ACC112 (cell line): ENCODE data around the gene EEF1E1.
A peak's percentile ranks its signal among the peaks of the same experiment; 100 is the strongest.

Experiments
- H2AFZ ChIP-seq: fragments of 200-600 bp; sonication (generic); one replicate; pipeline ENCODE4 v1.6.0; 2017; ENCODE audit warnings: antibody characterized with exemption, low read length; ENCODE audit not compliant: unreplicated experiment
- H3K27ac ChIP-seq: fragments of 200-600 bp; sonication (generic); 2 replicates; pipeline ENCODE4 v1.5.1; 2014; ENCODE audit warnings: low read depth, mild to moderate bottlenecking, antibody characterized with exemption, low read length, moderate library complexity
- H3K27me3 ChIP-seq: fragments of 200-600 bp; sonication (generic); 2 replicates; pipeline ENCODE4 v1.6.1; 2014; ENCODE audit warnings: mild to moderate bottlenecking, antibody characterized with exemption, low read length, moderate library complexity, mixed read lengths; ENCODE audit not compliant: insufficient read depth
- H3K36me3 ChIP-seq: fragments of 200-600 bp; sonication (generic); 2 replicates; pipeline ENCODE4 v1.6.1; 2016; ENCODE audit warnings: mild to moderate bottlenecking, antibody characterized with exemption, low read length, moderate library complexity, mixed read lengths; ENCODE audit not compliant: insufficient read depth
- H3K4me1 ChIP-seq: fragments of 200-600 bp; sonication (generic); one replicate; pipeline ENCODE4 v1.6.1; 2016; ENCODE audit warnings: low read length, mixed read lengths; ENCODE audit not compliant: insufficient read depth, unreplicated experiment, control insufficient read depth
- H3K4me3 ChIP-seq: fragments of 200-600 bp; sonication (generic); 2 replicates; pipeline ENCODE4 v1.5.1; 2014; ENCODE audit warnings: mild to moderate bottlenecking, low read depth, low read length
- H3K79me2 ChIP-seq: fragments of 200-600 bp; sonication (generic); one replicate; pipeline ENCODE4 v1.6.0; 2016; ENCODE audit warnings: low read length; ENCODE audit not compliant: control insufficient read depth, unreplicated experiment, insufficient read depth

EEF1E1 gene

DNA sequence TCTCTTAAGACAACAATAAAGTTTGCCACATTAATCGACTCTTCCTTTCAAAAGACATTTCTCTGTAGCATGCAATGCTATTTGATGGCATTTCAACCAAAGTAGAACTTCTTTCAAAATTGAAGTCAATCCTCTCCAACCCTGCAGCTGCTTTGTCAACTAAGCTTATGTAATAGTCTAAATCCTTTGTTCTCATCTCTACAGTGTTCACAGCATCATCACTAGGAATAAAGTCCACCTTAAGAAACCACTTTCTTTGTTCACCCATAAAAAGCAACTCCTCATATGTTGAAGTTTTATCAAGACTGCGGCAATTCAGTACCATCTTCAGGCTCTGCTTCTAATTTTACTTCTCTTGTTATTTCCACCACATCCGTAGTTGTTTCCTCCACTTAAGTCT lies 26.6 kb downstream of the EEF1E1 start:
- peaks cover 5% of the 10 kb centered on the region; the same call in 1 of the 2 replicates for H3K36me3 ChIP-seq
- no peak overlapping the region for H3K4me3 ChIP-seq
- no peaks in the 10 kb centered on the region for H3K27me3 ChIP-seq
- no peak overlapping the region for H2AFZ ChIP-seq
- peaks cover 12% of the 10 kb centered on the region for H3K4me1 ChIP-seq
- H3K79me2 ChIP-seq = no peaks in the 10 kb centered on the region
- H3K27ac ChIP-seq = no peak overlapping the region

DNA sequence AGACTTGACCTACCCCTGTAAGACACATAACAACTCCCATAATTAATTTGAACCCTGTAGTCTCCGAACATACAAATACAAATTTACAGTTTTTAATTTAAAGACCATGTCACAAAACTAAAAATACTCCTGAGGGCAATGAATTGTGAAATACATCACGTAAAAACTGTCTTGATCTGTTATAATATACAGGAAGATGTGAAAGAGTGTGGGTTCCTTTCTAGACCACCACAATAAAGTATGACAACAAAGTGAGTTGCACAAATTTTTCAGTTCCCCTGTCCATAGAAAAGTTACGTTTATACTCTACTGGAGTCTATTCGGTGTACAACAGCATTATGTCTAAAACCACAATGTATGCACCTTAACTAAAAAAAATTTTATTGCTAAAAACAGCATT lies 27.2 kb downstream of the EEF1E1 start:
- Histone ChIP-seq H3K27me3 (no peaks in the 10 kb centered on the region), H2AFZ (no peak overlapping the region), H3K4me1 (peaks cover 9% of the 10 kb centered on the region), H3K4me3 (no peak overlapping the region), H3K36me3 (peaks cover 5% of the 10 kb centered on the region; the same call in 1 of the 2 replicates), H3K79me2 (no peaks in the 10 kb centered on the region), H3K27ac (no peak overlapping the region)

DNA sequence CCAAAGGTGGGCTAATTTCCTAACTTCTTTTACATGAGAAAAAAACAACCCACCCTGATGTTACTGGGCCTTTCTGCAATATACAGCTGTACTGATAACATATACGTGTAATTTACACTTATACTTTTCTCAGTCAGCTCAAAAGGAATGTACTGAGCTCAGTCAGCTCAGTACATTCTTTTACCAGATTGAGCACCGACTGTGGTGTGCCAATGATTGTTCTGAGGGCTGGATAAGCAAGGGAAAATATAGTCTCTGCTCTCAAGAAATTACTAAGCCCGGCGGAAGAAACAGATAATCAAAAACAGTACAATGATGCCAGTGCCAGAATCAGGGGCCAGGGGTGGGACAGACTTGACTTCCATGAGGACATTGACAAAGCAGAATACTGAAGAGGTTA lies 28.1 kb downstream of the EEF1E1 start:
- Histone ChIP-seq H3K27ac (no peak overlapping the region), H3K27me3 (no peaks in the 10 kb centered on the region), H3K4me1 (no peaks in the 10 kb centered on the region), H2AFZ (no peak overlapping the region), H3K4me3 (no peak overlapping the region), H3K79me2 (no peaks in the 10 kb centered on the region), H3K36me3 (peaks cover 5% of the 10 kb centered on the region; the same call in 1 of the 2 replicates)

DNA sequence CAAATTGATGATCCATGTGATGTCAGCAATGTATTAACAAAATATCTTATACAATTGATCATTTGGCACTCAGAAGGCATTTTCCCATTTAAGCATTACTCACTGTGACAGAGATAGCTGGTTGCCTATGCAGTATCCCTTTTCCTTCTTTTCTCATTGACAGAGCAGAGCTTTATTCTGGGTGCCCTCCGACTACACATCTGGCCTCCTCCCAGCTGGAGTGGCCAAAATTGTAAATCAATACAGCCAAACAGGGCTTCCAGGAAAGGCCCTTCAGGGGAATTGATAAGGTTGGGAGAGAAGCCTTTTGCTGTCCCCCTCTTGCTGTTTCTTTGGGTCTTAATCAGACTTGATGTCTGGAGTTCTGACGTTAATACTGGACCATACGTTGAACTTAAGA lies 28.6 kb downstream of the EEF1E1 start:
- no peaks in the 10 kb centered on the region for H3K4me1 ChIP-seq
- H3K79me2 ChIP-seq = no peaks in the 10 kb centered on the region
- no peak overlapping the region for H3K4me3 ChIP-seq
- H3K27me3 ChIP-seq = no peaks in the 10 kb centered on the region
- H3K27ac ChIP-seq = no peak overlapping the region
- no peak overlapping the region for H2AFZ ChIP-seq
- H3K36me3 ChIP-seq = peaks cover 5% of the 10 kb centered on the region; the same call in 1 of the 2 replicates

DNA sequence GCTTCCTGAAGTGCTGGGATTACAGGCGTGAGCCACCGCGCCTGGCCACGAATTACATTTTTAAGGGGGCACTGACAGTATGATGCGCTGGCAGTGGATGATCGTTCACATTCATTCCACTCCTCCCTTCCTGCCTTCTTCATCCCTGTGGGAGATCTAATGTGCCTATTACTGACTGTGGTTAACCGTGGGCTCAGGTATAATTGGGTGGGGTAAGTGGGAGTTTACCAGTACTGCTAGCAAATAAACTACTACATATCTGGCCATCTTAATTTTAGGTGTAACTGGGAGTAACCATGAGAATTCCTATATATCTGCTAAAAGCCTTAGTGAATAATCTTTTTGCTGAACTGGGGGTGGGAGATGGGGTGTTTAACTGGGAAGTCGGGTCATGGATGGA lies 31.6 kb downstream of the EEF1E1 start:
- no peaks in the 10 kb centered on the region for H3K4me1 ChIP-seq
- no peak overlapping the region for H2AFZ ChIP-seq
- no peak overlapping the region for H3K4me3 ChIP-seq
- no peak overlapping the region for H3K27ac ChIP-seq
- no peaks in the 10 kb centered on the region for H3K36me3 ChIP-seq
- no peaks in the 10 kb centered on the region for H3K27me3 ChIP-seq
- no peaks in the 10 kb centered on the region for H3K79me2 ChIP-seq

DNA sequence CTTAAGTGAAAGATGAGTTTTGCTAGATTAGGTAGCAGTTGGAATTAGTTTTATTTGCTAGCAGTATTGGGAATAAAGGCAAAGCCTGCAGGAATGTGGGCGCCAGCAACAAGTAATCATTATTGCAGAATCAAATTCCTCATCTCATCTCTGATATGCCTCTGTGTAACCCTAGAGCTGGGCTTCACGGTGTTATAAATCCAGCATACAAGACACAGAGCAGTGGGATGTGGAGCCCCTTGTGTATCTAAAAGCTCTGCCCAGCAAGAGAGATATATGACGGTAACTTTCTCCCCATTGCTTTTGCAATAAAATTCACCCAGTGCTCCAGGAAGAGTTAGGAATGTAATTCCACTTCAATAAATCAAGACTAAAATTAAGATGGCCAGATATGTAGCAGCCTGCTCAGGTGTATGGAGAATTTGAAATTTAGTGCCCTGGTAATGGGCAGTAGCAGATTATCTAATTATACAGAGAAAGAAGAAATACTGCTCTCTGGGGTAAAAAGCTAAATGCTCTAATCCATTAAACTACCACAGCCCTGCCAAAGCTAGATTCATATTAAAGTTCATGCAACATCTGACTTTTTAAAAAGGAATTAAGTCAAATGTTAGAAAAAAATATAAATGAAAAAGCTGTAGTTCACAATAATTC lies 32.6 kb downstream of the EEF1E1 start:
- H3K27me3 ChIP-seq = no peaks in the 10 kb centered on the region

DNA sequence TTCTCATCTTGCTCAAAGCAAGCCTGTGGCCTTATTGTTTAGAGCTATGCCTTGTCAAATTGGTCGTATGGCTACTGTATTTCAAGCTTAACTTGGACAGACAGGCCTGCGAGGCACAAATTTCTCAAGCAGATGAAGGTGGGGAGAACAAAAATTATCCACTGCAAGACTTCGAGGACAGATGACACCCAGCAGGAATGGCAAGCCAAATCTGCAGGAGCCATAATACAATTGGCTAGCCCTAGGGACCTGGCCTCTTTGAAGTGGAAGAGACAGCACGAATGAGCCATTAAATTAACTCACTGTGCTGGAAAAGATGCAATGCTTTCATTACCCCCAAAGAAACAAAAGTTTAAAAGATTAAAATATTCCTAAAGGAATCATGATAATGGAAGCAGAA lies 33.2 kb downstream of the EEF1E1 start:
- Histone ChIP-seq H3K27me3 (no peaks in the 10 kb centered on the region), H3K4me1 (peaks cover 6% of the 10 kb centered on the region), H3K27ac (no peak overlapping the region), H3K79me2 (no peaks in the 10 kb centered on the region), H3K4me3 (no peak overlapping the region), H2AFZ (no peak overlapping the region), H3K36me3 (no peaks in the 10 kb centered on the region)

More for the DNA sequence above, 32.6 kb downstream of the EEF1E1 start:
- Histone ChIP-seq H3K79me2 (no peaks in the 10 kb centered on the region), H2AFZ (no peak overlapping the region), H3K4me1 (peaks cover 3% of the 10 kb centered on the region), H3K36me3 (no peaks in the 10 kb centered on the region), H3K4me3 (no peak overlapping the region), H3K27ac (no peak overlapping the region)

DNA sequence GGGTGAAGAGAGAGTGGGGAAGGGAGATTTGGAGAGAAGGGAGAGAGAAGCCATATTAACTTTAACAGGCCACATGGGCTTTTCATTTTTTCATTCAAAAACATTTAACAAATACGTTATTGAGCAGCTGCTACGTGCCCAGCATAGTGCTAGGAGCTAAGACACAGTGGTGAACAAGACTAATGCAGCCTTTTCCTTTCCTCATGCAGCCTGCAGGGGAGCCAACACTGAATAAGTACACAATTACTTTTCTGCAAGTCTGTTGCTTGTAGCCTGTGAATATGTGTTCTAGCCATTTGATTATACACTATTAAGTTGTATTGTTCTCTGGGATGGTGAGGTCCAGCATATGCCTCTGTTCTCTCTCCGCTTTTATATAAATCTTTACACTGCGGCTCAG lies 36.2 kb downstream of the EEF1E1 start:
- Histone ChIP-seq H3K36me3 (peaks cover 6% of the 10 kb centered on the region; the same call in 1 of the 2 replicates), H3K79me2 (peaks cover 14% of the 10 kb centered on the region), H3K4me3 (no peak overlapping the region), H3K4me1 (peaks cover 12% of the 10 kb centered on the region), H3K27me3 (no peaks in the 10 kb centered on the region), H3K27ac (no peak overlapping the region), H2AFZ (no peak overlapping the region)

DNA sequence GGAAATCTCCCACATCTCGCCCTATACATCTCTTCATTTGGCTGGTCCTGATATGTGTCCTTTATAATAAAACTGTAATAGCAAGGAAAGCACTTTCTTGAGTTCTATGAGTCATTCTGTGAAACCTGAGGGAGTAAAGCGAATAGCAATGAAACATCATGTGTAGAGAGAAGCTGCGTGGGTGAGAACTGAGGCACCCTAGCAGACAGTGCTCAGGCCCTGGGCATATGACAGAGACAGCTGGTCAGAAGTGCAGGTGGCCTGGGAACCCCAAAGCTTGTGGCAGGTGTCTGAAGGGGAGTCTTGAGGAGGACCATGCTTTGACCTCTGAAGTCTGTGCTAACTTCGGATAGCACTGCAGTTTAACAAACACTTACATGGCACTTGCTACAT lies 36.8 kb downstream of the EEF1E1 start:
- H3K4me3 ChIP-seq = no peak overlapping the region
- H3K36me3 ChIP-seq = peaks cover 6% of the 10 kb centered on the region; the same call in 1 of the 2 replicates
- peaks cover 14% of the 10 kb centered on the region for H3K79me2 ChIP-seq
- H2AFZ ChIP-seq = no peak overlapping the region
- H3K27ac ChIP-seq = no peak overlapping the region
- no peaks in the 10 kb centered on the region for H3K27me3 ChIP-seq
- peaks cover 12% of the 10 kb centered on the region for H3K4me1 ChIP-seq

DNA sequence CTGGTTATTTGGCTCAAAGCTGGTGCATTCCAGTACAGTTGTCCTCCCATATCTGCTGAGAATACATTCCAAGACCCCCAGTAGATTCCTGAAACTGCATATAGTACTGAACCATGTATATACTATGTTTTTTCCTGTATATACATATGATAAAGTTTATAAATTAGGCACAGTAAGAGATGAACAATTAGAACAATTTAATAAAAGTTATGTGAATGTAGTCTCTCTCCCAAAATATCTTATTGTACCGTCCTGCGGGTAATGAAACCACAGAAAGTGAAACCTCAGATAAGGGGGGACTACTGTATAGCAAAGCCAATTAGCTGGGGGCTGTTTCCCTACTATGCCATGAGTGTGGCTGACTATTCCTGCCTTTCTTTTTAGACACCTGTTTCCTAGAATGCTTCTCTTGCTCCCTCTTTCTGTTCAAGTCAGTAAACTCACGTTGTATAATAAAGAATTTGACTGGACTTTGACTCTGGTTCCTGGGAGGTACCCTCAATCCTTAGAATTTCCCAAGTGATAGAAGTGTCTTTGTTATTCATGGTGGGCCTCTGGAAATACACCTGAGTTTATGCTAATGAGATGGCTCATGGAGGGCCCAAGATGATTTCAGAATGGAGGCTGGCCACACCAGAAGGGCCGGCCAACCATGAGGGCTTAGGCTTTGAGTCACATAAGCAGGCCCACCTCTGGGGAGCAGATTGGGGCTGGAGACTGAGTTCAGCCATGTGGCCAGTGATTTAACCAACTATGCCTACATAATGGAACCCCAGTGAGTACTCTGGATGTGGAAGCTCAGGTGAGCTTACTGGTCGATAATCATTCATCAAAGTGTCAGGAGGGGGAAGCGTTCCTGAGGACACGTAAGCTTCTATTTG lies 37.5 kb downstream of the EEF1E1 start:
- Histone ChIP-seq H3K36me3 (peaks cover 6% of the 10 kb centered on the region; the same call in 1 of the 2 replicates), H2AFZ (peak overlapping the region; percentile 73), H3K27me3 (no peaks in the 10 kb centered on the region), H3K27ac (peak overlapping the region; percentile 53), H3K4me1 (peaks cover 12% of the 10 kb centered on the region), H3K4me3 (peak overlapping the region; percentile 94), H3K79me2 (peaks cover 14% of the 10 kb centered on the region)
